Stimulated activated CD8-positive, alpha-beta memory T cell treated with anti-CD3 and anti-CD28 coated beads, Interleukin-15, amount 100 ng/mL, for 48 hours (primary cell): ENCODE data around the gene PROC.

ENCODE experiments used
- DNase-seq, 2 donors: peaks; one replicate each; pipeline ENCODE4 v3.0.0-alpha.2; 2020; ENCODE audit warnings: low read depth in 2 of 2

The PROC gene

GRCh38 chr2:127456960-127457359 lies 38.7 kb downstream of the PROC start:
- DNase-seq: no peak

- DNase-seq: no peak
Observed at GRCh38 chr2:127462461-127462860, 44.2 kb downstream of the PROC start.

GRCh38 chr2:127463155-127463991 lies 45.1 kb downstream of the PROC start:
- no peak for DNase-seq

GRCh38 chr2:127464470-127465257 lies 46.4 kb downstream of the PROC start:
- DNase-seq: no peak

- no peak for DNase-seq
Observed at GRCh38 chr2:127465258-127465657, 47.0 kb downstream of the PROC start.

GRCh38 chr2:127469051-127469450 lies 50.8 kb downstream of the PROC start:
- no peak for DNase-seq

- no peak for DNase-seq
Observed at GRCh38 chr2:127469974-127470373, 51.7 kb downstream of the PROC start.

DNA sequence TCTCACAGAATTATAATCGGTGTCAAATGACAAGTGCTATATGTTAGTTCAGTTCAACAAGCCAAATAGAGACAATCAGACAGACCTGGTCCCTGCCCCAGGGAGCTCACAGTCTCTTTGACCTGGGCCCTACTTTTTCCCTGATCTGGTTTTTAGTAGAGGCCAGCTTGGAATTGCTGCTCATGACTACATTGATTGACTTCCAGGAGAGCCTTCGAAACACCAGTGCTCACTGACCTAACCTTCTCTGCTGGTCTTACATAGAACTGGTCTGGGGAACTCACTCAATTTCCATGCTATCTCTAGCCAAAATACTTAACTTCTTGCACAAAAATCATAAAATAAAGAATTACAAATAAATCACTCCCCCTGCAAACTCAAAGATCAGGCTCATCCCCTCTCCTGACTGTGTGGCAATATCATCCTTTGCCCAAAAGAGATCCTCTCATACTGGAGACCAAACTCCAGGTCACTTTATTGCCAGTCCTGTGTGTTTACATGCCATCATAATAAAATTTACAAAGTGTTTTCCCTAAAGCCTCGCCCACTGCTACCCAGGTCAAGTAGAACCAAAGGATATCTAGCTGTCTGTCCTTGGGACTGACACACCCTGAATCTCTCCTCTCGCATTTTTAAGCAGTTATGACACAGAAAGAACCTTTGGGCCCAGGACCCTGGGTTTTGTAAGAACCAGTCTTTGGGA lies 53.2 kb downstream of the PROC start:
- no peak for DNase-seq

DNA sequence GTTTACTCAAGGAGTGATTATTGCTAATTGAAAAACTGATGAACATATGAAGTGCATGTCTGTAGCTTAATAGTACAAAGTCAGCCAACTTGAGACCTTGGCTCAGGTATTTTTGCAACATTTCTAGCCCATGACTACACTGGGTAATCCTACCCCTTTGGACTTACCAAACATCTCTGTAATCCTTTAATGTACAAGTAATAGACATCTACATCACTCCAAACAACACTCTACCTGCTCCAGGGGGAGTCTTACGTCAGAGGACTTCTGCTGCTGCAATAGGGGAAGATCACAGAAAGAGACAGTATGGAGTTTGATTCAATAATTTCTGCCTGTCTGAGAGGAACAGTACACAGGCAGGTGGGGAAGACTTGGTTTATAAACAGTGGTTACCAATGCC lies 54.0 kb downstream of the PROC start:
- DNase-seq: no peak

DNA sequence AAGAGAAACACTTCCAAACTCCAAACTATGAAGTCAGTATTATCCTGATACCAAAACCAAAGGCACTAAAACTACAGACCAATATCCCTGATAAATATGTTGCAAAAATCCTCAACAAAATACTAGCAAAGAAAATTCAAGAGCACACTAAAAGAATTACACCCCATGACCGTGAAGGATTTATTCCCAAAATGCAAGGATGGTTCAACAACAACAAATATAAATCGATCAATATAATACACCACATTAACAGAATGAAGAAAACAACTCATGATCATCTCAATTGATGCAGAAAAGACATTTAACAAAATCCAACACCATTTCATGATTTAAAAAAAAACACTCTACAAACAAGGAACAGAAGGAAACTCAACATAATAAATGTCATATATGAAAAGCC lies 57.6 kb downstream of the PROC start:
- no peak for DNase-seq
